ENCODE data around the gene CMIP.

GRCh38 chr16:81451753-81452680, 7.4 kb downstream of the CMIP start:
- TF ChIP-seq CTCF (IDR thresholded peaks at IDR 0.05) (no peak), POLR2A (IDR thresholded peaks at IDR 0.05) (no peak)
